Psoas muscle (tissue), 8 donors: ENCODE measurements around the gene OS9. TPM values are rescaled to one million over a fixed set of nuclear protein-coding genes. Genes with fewer than 3 reads are reported as not detected.

ENCODE experiments used
- ATAC-seq, 4 donors: fragments of 200-7000 bp; cut with Tn5 transposase; one replicate each; pipeline ENCODE4 v1.9.1; 2020; ENCODE audit warnings: moderate library complexity in 3 of 4, mild to moderate bottlenecking in 2 of 4
- DNase-seq, 2 donors: peaks; one replicate each; pipeline ENCODE4 v3.0.0-alpha.2; 2020
- H3K27ac ChIP-seq: fragments of 200-600 bp; one replicate; pipeline ENCODE4 v1.8.0; 2022
- H3K27me3 ChIP-seq, 3 donors: fragments of 200-600 bp in 1 of 3; one replicate each; pipeline versions ENCODE4 v1.6.1 to v1.8.0; 2013 to 2022; ENCODE audit warnings: low read length in 2 of 3, mild to moderate bottlenecking in 2 of 3, moderate library complexity in 1 of 3; ENCODE audit not compliant: insufficient read depth in 3 of 3
- H3K36me3 ChIP-seq, 2 donors: fragments of 200-600 bp in 1 of 2; one replicate each; pipeline versions ENCODE4 v1.6.1 to v1.8.0; 2013 to 2022; ENCODE audit warnings: low read depth in 1 of 2, mild to moderate bottlenecking in 1 of 2, moderate library complexity in 1 of 2; ENCODE audit not compliant: insufficient read depth in 1 of 2
- H3K4me1 ChIP-seq: fragments of 200-600 bp; one replicate; pipeline ENCODE4 v1.8.0; 2022
- H3K4me3 ChIP-seq: fragments of 200-600 bp; one replicate; pipeline ENCODE4 v1.8.0; 2022; ENCODE audit warnings: mild to moderate bottlenecking
- H3K9me3 ChIP-seq: fragments of 200-600 bp; one replicate; pipeline ENCODE4 v1.8.0; 2022
- CTCF ChIP-seq: fragments of 200-600 bp; IDR thresholded peaks from one replicate; pipeline ENCODE4 v1.8.0; 2022; ENCODE audit warnings: antibody characterized with exemption
- WGBS, 3 donors: extraction: QIAGEN DNeasy Blood & Tissue Kit; methylation state at CpG; one replicate each; pipeline versions ENCODE4 v1.1.6 to v1.1.7; 2013; 5-methylcytosine and 5-hydroxymethylcytosine counted together
- intact Hi-C, 2 donors: fragments of 100-400 bp; cut with DNase I; formaldehyde crosslinking; loops; one replicate each; pipeline versions ENCODE4 v1.11.0 to v1.14.2; 2022
- polyA plus RNA-seq, 3 donors: library from polyadenylated mRNA; stranded (reverse); fragments of 200-250 nt; gene quantifications; one replicate each; pipeline ENCODE4 v1.2.3, GENCODE V29; 2013
- total RNA-seq, 4 donors: library from RNA; stranded (reverse); fragmentation: NEBNext Ultra II Directional in 2 of 4; extraction: Animal tissue kit (Norgen Biotek cat#: 25700) in 2 of 4; gene quantifications; one replicate each; pipeline versions ENCODE4 v1.2.1 to v1.2.4, GENCODE V29; 2021 to 2023
- donor health status: healthy with polysubstance abuse.
- donor health status: DM: no; HTN: no; CAD: no; lungs with moderate emphysema.
- donor health status: Bipolar disorder and iron deficiency.
- donor health status: healthy.
- donor health status: DM: yes; HTN: yes; CAD: no.
- donor health status: DM: no; HTN: no; CAD: no.
- donor health status: DM: no; HTN: no; CAD: no.
- donor health status: DM: yes; HTN: yes; CAD: no.

The OS9 gene
- total and polyA plus RNA-seq, 7 donors = 53.0 to 76.4 (median 63.8) TPM

DNA sequence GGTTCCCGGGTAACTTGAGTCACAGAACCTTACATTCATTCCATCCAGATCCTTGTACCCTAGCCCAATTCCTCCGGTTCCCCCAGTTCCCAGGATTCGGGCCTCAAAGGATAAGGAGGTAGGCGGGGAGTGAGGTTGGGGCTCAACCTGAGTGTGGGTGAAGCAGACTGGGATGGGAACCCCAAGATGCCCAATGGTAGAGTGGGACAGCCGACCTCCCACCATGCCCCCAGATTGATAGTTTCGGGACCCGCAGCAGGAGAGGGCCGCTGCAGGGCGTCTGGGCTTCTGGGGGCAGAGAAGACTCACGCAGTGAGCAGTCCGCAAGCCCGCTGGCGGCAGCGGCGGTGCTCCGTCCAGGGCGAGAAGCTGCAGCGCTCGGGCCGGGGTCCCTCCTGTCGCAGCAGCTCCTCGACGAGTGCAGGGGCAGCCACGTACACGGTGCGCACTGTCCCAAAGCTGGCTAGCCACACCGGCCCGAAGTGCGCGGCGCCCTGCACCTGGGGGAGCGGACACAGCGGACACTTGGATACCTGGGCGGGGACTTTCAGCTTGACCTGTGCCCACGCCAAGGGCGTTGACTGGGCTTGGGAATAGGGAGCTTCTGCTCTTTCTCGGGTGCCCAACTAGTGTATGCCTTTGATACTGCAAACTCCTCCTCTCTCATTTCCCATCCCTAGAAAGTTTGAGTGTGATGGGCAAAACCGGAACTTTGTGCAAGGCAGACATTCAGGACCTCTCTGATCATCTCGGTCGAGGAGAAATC lies 71.9 kb downstream of the OS9 start:
- ATAC-seq (peak; percentile 9 to 41 (median 21)), DNase-seq (no peak)
- no peak overlapping the region for H3K27ac ChIP-seq
- WGBS, 3 donors = 3 to 4% (median 4%) methylated on average over 40 of the region's 40 CpGs
- no peak for TF ChIP-seq CTCF
- peak overlapping the region; percentile 51 for H3K4me3 ChIP-seq
- H3K9me3 ChIP-seq = no peaks in the 10 kb centered on the region
- peaks cover 7 to 33% of the 10 kb centered on the region in 2 donors for H3K36me3 ChIP-seq
- peaks cover 19% of the 10 kb centered on the region for H3K4me1 ChIP-seq
- intact Hi-C loops = no loop called here
- H3K27me3 ChIP-seq = peaks cover 0 to 54% (median 29%) of the 10 kb centered on the region in 3 donors

DNA sequence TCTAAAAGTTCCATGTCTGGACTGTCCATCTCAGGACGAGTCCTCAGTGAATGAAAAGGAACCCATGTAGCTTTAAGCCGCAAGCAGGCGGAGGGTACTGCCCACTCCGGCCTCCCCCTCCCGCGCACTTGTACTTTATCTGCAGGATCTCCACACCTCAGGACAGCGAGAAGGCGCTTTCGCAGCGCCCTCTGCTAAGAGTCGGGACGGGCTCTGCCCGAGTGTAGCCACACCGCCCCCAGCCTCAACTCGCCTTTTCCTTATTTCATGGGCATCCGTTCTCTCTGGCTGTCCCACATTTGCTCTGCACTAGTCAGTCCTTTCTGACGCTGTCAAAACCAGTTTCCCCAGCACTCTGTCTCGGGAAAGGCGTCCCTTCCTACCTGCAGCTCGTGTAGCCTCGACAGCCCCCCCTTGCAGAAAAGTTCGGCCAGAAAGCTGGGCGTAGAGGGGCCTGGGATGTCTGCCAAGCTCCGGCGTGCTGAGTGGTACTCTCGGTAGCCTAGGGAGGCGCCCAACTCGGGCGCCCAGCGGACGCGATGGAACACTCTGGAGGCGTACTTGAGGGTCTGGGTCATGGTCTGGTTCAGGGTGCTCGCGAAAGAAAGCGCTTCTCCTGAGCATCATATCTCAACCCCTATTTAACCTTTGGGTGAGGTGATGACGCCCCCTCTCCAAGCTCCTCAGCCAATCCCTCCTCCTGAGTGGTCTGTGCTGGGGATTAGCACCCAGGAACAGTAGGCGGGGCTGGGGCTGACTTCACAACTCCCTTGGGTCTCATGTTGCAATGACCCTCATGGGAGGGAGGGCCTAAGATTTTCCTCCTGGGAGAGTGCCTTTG lies 72.8 kb downstream of the OS9 start, which contains the start of gene CYP27B1:
Gene CYP27B1, minus strand, starts transcription at position 615 of the 841 bp plus-strand sequence. Its CDS starts 37 bp downstream, at position 578.
- peaks cover 0 to 52% (median 29%) of the 10 kb centered on the region in 3 donors for H3K27me3 ChIP-seq
- peaks cover 7 to 34% of the 10 kb centered on the region in 2 donors for H3K36me3 ChIP-seq
- H3K9me3 ChIP-seq = no peaks in the 10 kb centered on the region
- peaks cover 24% of the 10 kb centered on the region for H3K4me1 ChIP-seq
- intact Hi-C loops = no loop called here
- H3K27ac ChIP-seq = no peak within 1 kb of the TSS
- no peak for DNase-seq
- TF ChIP-seq CTCF = no peak
- H3K4me3 ChIP-seq = peak within 1 kb of the TSS; percentile 51
- peak; percentile 8 to 50 (median 24) for ATAC-seq
- 4 to 5% (median 5%) methylated on average over 38 of the region's 38 CpGs for WGBS, 3 donors

DNA sequence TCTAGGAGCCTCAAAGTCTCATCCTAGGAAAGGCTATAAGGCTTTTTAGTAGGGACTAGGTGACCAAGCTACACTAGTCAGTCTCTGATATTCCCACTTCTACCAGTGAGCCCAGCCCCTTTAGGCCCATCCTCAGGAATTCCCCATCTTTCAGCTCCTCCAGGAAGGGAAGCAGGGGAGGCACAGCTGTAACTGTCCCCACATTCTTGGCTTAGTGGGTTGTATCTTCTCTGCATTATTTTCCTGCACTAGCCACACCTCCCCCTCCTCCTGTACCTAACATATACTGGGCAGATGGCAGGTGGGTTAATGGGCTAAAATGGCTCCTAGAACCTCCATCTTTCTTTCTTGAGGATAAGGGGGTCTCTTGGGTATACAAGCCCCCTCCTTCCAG lies 73.4 kb downstream of the OS9 start:
- H3K4me3 ChIP-seq = no peak overlapping the region
- peaks cover 0 to 46% (median 29%) of the 10 kb centered on the region in 3 donors for H3K27me3 ChIP-seq
- peaks cover 24% of the 10 kb centered on the region for H3K4me1 ChIP-seq
- H3K36me3 ChIP-seq = peaks cover 7 to 34% of the 10 kb centered on the region in 2 donors
- no peak for ATAC-seq
- no peak overlapping the region for H3K27ac ChIP-seq
- no peaks in the 10 kb centered on the region for H3K9me3 ChIP-seq
- TF ChIP-seq CTCF = no peak
- no peak for DNase-seq
- intact Hi-C loops = no loop called here

GRCh38 chr12:57767876-57768275 lies 73.9 kb downstream of the OS9 start:
- no peaks in the 10 kb centered on the region for H3K9me3 ChIP-seq
- no peak for TF ChIP-seq CTCF
- WGBS, 3 donors = 87 to 96% (median 95%) methylated on average over 3 of the region's 3 CpGs
- ATAC-seq (no peak), DNase-seq (no peak)
- no peak overlapping the region for H3K27ac ChIP-seq
- peaks cover 0 to 40% (median 27%) of the 10 kb centered on the region in 3 donors for H3K27me3 ChIP-seq
- intact Hi-C loops = no loop called here
- no peak overlapping the region for H3K4me3 ChIP-seq
- H3K36me3 ChIP-seq = peaks cover 7 to 34% of the 10 kb centered on the region in 2 donors
- peaks cover 24% of the 10 kb centered on the region for H3K4me1 ChIP-seq
